Measurements from ENCODE around the gene PEAK1.

GRCh38 chr15:77138167-77138522, 281.8 kb downstream of the PEAK1 start:
- TF ChIP-seq CTCF (conservative IDR thresholded peaks at IDR 0.05 in 1 of 2, IDR thresholded peaks at IDR 0.05 in 1 of 2; ENCODE audit: low read depth in 1 of 2, low read length in 2 of 2), result no peak
- TF ChIP-seq EZH2 (IDR thresholded peaks at IDR 0.05; ENCODE audit: low read length, missing control alignments), result no peak

Measured in fibroblast of lung (primary cell).